ENCODE results near the gene IL1R2.

- TF ChIP-seq CTCF (IDR thresholded peaks at IDR 0.05) (no peak), POLR2A (IDR thresholded peaks at IDR 0.05) (no peak), POLR2AphosphoS5 (IDR thresholded peaks at IDR 0.05) (peak; percentile 53 to 61), EP300 (IDR thresholded peaks at IDR 0.05) (peak in 2 of 4 donors; percentile 2 to 51)
Measured at GRCh38 chr2:102070058-102070642, 78.4 kb downstream of the IL1R2 start.
